8988T (cell line): Measurements from ENCODE around the gene CDK2.
"Not testable (repeated sequence)": the region's sequence is repeated elsewhere in the genome, so short reads cannot be mapped to it uniquely, and the experiment has no call there.

Experiments used
- DNase-seq: peaks from one replicate; pipeline ENCODE4 v3.0.0; 2011

The CDK2 gene

DNA sequence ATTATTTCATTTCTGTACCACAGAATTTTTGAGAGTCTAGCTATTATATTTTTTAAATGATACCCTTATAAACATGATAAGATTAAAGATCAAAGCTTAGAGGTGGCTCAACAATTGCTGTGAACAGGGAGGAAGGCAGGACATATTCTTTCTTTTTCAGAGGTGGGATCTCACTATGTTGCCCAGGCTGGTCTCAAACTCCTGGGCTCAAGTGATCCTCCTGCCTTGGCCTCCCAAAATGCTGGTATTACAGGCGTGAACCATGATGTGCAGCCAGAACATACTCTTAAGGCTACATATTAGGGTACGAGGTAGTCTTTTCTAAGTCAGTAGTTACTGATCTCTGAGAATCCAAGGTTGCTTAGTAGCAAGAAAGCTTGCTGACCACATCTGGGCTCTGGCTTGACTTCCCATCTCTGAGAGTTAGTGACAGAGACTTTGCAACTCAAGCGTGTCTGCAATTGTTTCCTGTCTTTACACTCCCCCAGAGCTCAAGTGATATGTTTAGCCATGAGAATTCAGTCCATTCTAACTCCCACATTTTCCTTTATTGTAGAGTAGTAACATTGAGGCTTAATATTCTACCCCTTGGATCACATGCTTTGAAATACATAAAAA lies 15.8 kb downstream of the CDK2 start:
- no peak for DNase-seq

DNA sequence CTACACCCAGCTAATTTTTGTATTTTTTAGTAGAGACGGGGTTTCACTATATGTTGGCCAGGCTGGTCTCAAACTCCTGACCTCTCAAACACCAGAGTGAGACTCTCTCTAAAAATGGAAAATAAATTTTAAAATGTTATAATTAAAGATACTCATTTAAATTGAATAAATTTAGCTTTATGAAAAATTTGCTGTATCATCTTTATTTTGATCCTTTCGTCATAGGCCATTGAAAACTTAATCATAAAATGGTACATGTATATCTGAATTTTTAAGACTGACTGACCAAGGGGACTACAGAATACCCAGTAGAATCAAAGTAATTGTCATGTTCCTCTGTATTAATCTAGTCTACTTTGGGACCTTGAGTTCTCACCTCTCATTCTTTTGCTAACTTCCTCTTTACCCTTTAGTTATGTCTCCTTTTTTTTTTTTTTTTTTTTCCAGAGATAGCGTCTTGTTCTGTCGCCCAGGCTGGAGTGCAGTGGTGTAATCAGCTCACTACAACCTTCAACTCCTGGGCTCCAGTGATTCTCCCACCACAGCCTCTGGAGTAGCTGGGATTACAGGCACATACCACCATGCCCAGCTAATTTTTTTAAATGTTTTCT lies 16.7 kb downstream of the CDK2 start:
- DNase-seq, result no peak

DNA sequence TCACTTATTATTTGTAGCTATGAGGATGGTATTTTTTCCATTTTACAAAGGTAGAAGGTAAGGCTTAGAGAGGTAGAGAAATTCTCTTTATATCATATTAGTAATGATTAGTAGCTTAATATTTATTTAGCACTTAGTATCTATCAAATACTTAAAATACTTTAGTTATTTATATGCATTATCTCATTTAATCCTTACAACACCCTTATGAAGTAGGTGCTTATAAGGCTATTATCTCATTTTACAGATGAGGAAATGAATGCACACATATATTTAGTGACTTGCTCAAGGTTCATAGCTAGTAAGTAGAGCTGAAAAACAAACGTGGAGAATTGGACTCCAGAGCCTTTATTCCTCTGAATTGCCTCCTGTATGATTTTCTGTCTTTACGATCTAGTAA lies 18.2 kb downstream of the CDK2 start:
- DNase-seq, result no peak

GRCh38 chr12:55985341-55985740 lies 18.7 kb downstream of the CDK2 start:
- no peak for DNase-seq

DNA sequence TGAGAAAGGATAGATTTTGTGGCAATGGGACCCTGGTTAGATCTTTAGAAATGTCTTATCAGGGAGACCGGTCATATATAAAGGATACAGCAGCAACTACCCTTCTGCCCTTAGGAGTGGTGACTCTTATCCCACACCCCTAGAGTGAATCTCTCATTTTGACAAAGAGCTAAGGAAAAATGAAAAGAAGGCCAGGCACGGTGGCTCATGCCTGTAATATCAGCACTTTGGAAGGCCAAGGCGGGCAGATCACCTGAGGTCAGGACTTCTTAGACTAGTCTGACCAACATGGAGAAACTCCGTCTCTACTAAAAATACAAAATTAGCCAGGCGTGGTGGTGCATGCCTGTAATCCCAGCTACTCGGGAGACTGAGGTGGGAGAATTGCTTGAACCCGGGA lies 19.3 kb downstream of the CDK2 start:
- not testable (repeated sequence) for DNase-seq

DNA sequence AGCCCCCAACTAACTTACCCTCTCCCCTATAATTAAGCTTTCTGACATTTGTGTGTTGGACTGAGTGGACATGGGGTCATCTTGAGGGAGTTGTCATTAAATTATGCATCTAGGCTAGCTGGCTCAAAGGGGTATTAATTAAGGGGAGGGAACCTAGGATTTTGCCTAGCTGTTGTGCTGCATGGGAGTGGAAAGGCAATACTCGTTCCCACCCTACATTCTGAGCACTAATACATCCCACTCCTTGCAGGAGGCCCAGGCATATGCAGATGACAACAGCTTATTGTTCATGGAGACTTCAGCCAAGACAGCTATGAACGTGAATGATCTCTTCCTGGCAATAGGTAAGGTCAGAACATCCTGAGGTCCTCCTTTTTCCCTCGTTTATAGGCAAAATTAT lies 24.5 kb downstream of the CDK2 start:
- no peak for DNase-seq

GRCh38 chr12:55993230-55993853 lies 26.7 kb downstream of the CDK2 start:
- DNase-seq, result no peak

- no peak for DNase-seq
Measured at GRCh38 chr12:55995366-55995765, 28.7 kb downstream of the CDK2 start.

- no peak for DNase-seq
Measured at GRCh38 chr12:55996201-55996714, 29.6 kb downstream of the CDK2 start.

DNA sequence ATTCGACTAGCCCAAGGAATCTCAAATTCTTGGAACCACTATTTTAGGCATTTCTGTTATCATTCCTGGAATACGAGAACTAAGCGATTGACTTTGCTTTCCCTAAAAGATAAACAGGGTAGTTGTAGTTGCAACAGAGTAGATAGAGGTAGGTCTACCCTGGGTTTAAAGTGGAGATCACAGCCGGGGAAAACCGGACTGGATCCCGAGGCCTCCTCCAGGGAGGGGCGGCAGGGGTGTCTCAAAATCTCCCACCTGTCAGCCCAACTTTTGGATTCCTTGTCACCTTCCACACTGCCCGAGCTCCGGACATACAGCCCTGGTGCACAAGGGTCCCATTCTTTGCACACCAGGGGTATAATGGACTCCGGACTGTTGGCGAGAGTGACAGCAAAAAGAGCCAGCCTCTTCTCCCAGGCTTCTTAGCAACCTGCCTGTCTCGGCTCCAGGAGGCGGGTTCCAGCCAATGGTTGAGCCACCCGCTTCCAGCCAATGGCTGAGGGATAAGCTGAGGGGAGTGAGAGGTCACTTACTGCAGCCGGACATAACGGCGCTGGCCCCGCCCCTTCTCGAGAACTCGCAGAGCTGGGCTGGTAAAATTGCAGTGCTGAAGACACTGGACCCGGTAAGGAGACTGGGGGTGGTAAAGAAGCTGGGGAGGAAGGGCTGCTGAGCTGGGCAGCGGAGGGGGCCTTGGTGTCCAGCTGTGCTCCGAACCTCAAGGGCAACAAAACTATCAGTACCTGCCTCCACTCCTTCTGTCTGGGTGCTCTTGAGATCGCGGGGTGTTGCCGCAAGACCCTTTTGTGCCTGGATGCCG lies 30.3 kb downstream of the CDK2 start, which contains the start of gene SUOX:
SUOX (plus strand) TSS at position 562 of the 820 bp plus-strand sequence. CDS start 4,946 bp downstream, outside the sequence.
- DNase-seq, result peak; percentile 98

- no peak for DNase-seq
Measured at GRCh38 chr12:55997535-55997859, 30.9 kb downstream of the CDK2 start.

GRCh38 chr12:55999522-55999921 lies 32.9 kb downstream of the CDK2 start:
- DNase-seq, result not testable (repeated sequence)

DNA sequence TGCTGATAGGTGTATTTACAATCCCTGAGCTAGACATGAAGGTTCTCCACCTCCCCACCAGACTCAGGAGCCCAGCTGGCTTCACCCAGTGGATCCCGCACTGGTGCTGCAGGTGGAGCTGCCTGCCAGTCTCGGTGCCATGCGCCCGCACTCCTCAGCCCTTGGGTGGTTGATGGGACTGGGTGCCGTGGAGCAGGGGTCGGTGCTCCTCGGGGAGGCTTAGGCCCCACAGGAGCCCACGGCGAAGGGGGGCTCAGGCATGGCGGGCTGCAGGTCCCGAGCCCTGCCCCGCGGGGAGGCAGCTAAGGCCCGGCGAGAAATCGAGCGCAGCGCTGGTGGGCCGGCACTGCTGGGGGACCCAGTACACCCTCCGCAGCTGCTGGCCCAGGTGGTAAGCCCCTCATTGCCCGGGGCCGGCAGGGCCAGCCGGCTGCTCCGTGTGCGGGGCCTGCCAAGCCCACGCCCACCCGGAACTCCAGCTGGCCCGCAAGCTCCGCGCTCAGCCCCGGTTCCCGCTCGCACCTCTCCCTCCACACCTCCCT lies 33.4 kb downstream of the CDK2 start:
- DNase-seq, result not testable (repeated sequence)

GRCh38 chr12:56001487-56002100 lies 35.0 kb downstream of the CDK2 start:
- DNase-seq, result no peak

- not testable (repeated sequence) for DNase-seq
Measured at GRCh38 chr12:56003376-56003775, 36.7 kb downstream of the CDK2 start.

DNA sequence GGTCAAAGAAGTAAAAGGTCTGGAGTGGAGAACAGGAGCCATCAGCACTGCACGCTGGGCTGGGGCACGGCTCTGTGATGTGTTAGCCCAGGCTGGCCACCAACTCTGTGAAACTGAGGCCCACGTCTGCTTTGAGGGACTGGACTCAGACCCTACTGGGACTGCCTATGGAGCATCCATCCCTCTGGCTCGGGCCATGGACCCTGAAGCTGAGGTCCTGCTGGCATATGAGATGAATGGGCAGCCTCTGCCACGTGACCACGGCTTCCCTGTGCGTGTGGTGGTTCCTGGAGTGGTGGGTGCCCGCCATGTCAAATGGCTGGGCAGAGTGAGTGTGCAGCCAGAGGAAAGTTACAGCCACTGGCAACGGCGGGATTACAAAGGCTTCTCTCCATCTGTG lies 37.6 kb downstream of the CDK2 start:
- no peak for DNase-seq

DNA sequence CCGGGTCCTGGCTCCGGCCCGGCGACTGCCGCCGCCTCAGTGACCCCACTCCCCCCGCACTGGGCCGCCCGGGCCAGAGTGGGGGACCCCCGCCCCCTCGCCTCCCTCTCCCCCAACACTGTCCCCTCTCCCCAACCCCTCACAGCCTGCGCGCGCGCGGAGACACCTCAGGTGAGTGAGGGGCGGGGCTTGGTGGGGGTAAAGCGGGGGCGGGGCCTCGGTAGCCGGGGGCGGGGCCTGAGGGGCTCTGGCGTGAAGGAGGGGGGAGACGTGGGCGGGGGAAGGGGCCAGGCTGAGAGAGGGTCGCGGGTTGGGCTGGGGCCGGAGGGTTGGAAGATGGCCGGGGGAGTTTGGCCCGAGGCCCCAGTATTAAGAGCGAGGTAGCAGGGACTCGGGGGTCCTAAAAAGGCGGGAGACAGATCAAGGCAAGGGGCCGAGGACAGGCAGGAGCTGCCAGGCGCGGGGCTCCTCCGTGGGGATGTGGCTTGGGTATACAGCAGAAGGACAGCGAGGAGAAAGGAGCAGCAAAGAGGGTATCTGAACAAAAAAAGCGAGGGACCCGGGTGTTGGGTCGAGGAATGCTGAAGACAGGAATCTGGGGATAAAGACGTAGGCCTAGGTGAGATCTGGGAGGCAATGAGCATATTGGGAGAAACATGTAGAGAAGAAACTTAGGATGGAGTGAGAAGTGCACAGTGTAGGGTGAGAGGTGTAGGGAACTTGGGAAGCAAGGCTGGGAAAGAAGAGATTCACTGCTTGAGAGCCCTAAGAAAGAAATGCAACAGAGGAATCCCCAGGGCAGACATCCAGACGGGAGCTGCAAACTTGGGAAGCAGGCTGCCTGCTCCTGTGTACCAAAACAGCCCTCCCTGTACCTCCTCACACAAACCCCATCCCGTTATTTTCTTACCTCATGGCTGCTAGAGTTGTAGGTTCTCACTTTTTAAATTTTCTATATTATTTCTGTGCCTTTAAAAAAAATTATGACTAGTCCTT lies 41.2 kb downstream of the CDK2 start:
- DNase-seq, result peak; percentile 65

DNA sequence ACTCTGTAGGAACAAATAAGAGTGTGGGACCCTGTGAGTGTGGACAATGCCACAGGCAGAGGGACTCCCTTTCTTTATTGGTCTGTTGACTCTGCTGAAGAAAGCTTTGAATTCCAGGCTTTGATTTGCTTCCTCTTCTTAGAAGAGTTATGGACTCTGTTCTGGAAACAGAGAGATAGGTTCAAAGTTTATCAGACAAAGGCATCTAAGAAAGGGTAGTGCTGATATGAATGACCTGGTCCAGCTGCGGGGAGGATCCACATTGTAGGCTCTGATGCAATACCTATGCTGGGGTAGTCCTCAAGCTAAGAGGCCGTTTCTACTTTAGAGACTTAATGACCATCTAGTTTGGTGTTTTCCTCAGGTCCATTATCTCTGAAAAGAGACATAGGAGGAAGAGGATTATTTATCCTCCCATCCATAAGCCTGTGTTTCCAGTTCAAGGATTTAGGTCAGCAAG lies 43.5 kb downstream of the CDK2 start:
- DNase-seq, result no peak

- DNase-seq, result no peak
Measured at GRCh38 chr12:56011509-56012090, 45.0 kb downstream of the CDK2 start.

DNA sequence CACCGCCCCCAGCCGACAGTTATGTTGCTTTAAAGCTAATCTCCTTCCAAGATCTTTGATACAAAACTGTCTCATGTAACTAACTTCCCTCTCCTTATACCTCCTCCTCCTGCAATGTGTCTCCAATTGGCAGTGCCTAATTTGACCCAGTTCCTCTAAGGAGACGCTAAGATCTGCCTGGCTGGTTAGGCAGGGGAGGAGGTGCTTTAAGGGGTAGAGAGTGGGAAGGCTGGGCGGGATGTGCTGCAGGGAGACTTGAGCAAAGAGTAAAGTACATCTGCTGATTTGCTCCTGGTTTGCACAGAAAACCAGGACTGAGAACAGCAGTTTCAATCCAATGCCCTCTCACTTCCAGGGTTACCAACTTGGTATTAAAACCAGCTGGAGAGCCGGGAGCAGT lies 46.9 kb downstream of the CDK2 start:
- no peak for DNase-seq

GRCh38 chr12:56014205-56014604 lies 47.6 kb downstream of the CDK2 start:
- DNase-seq, result no peak
